A549 (cell line): ENCODE data around the gene APBB2.

Experiments
- BHLHE40 ChIP-seq: IDR thresholded peaks from 2 replicates; pipeline ENCODE4 v1.6.1; 2012; ENCODE audit warnings: low read depth, low read length, inconsistent platforms
- CTCF ChIP-seq: fragments of >200 bp; sonication (Bioruptor Twin); formaldehyde crosslinking; IDR thresholded peaks from 3 replicates; pipeline ENCODE4 v1.5.1; 2016
- EP300 ChIP-seq, 2 experiments: fragments of >200 bp; sonication (Bioruptor Twin); formaldehyde crosslinking; IDR thresholded peaks; 2 replicates in 1 of 2; 3 replicates in 1 of 2; pipeline ENCODE4 v1.6.1; 2016 to 2017
- FOSL2 ChIP-seq, 2 experiments: fragments of 450-650 bp in 1 of 2; fragments of >200 bp in 1 of 2; sonication (Bioruptor Twin) in 1 of 2; formaldehyde crosslinking; IDR thresholded peaks; 2 replicates each; pipeline versions ENCODE4 v1.5.0 to v1.6.1; 2016 to 2020; ENCODE audit warnings: mild to moderate bottlenecking in 1 of 2, moderate library complexity in 1 of 2
- HMGXB4 ChIP-seq: fragments of 250-450 bp; sonication (Bioruptor Pico); IDR thresholded peaks from 2 replicates; pipeline ENCODE4 v1.5.0; 2021; ENCODE audit warnings: mild to moderate bottlenecking, moderate library complexity, borderline replicate concordance
- HOXB13 ChIP-seq: fragments of 250-450 bp; sonication (Bioruptor Pico); IDR thresholded peaks from 2 replicates; pipeline ENCODE4 v1.5.0; 2020; ENCODE audit warnings: low read depth, mild to moderate bottlenecking, moderate library complexity
- MAFK ChIP-seq: fragments of 450-650 bp; IDR thresholded peaks from 2 replicates; pipeline ENCODE4 v1.6.1; 2014; ENCODE audit not compliant: partially characterized antibody
- NFE2L2 ChIP-seq: fragments of 150-350 bp; conservative IDR thresholded peaks from 2 replicates; pipeline ENCODE4 v1.6.1; 2014; ENCODE audit warnings: low read length
- POLR2AphosphoS2 ChIP-seq: conservative IDR thresholded peaks from 2 replicates; pipeline ENCODE4 v1.6.1; 2012; ENCODE audit warnings: low read length, improper control_type of control experiment, inconsistent platforms
- RFX5 ChIP-seq: fragments of 450-650 bp; IDR thresholded peaks from 2 replicates; pipeline ENCODE4 v1.7.1; 2014; ENCODE audit warnings: antibody characterized with exemption, mild to moderate bottlenecking, moderate library complexity
- ZNF302 ChIP-seq: fragments of 250-450 bp; sonication (Bioruptor Pico); IDR thresholded peaks from 2 replicates; pipeline ENCODE4 v1.9.0; 2021; ENCODE audit warnings: inconsistent platforms, mild to moderate bottlenecking, moderate library complexity
- TF ChIP-seq, protein P1 (sequence below): fragments of 200-600 bp; sonication (generic); IDR thresholded peaks from 2 replicates; pipeline ENCODE4 v1.6.1; 2016; ENCODE audit warnings: antibody characterized with exemption, mild to moderate bottlenecking, moderate library complexity

- TF ChIP-seq ZNF302 (no peak), CTCF (no peak), RFX5 (no peak), FOSL2 (IDR thresholded peaks at IDR 0.05) (no peak), FOSL2 (CRISPR knock-in tag; IDR thresholded peaks at IDR 0.05) (no peak), HMGXB4 (CRISPR knock-in tag) (no peak), NFE2L2 (no peak), BHLHE40 (no peak), EP300 (IDR thresholded peaks at IDR 0.05) (no peak), MAFK (no peak), HOXB13 (CRISPR knock-in tag) (no peak), POLR2AphosphoS2 (no peak)
- TF ChIP-seq, protein P1, sequence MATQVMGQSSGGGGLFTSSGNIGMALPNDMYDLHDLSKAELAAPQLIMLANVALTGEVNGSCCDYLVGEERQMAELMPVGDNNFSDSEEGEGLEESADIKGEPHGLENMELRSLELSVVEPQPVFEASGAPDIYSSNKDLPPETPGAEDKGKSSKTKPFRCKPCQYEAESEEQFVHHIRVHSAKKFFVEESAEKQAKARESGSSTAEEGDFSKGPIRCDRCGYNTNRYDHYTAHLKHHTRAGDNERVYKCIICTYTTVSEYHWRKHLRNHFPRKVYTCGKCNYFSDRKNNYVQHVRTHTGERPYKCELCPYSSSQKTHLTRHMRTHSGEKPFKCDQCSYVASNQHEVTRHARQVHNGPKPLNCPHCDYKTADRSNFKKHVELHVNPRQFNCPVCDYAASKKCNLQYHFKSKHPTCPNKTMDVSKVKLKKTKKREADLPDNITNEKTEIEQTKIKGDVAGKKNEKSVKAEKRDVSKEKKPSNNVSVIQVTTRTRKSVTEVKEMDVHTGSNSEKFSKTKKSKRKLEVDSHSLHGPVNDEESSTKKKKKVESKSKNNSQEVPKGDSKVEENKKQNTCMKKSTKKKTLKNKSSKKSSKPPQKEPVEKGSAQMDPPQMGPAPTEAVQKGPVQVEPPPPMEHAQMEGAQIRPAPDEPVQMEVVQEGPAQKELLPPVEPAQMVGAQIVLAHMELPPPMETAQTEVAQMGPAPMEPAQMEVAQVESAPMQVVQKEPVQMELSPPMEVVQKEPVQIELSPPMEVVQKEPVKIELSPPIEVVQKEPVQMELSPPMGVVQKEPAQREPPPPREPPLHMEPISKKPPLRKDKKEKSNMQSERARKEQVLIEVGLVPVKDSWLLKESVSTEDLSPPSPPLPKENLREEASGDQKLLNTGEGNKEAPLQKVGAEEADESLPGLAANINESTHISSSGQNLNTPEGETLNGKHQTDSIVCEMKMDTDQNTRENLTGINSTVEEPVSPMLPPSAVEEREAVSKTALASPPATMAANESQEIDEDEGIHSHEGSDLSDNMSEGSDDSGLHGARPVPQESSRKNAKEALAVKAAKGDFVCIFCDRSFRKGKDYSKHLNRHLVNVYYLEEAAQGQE, result no peak
Observed at GRCh38 chr4:41080976-41081375, 133.4 kb downstream of the APBB2 start.
